ENCODE results near the gene SLC12A4. TPM values are rescaled to one million over a fixed set of nuclear protein-coding genes. Genes with fewer than 3 reads are reported as not detected.
"Not testable (repeated sequence)": the region's sequence is repeated elsewhere in the genome, so short reads cannot be mapped to it uniquely, and the experiment has no call there.

The SLC12A4 gene
- polyA plus RNA-seq, 4 donors: 32.4 to 47.4 (median 40.2) TPM

DNA sequence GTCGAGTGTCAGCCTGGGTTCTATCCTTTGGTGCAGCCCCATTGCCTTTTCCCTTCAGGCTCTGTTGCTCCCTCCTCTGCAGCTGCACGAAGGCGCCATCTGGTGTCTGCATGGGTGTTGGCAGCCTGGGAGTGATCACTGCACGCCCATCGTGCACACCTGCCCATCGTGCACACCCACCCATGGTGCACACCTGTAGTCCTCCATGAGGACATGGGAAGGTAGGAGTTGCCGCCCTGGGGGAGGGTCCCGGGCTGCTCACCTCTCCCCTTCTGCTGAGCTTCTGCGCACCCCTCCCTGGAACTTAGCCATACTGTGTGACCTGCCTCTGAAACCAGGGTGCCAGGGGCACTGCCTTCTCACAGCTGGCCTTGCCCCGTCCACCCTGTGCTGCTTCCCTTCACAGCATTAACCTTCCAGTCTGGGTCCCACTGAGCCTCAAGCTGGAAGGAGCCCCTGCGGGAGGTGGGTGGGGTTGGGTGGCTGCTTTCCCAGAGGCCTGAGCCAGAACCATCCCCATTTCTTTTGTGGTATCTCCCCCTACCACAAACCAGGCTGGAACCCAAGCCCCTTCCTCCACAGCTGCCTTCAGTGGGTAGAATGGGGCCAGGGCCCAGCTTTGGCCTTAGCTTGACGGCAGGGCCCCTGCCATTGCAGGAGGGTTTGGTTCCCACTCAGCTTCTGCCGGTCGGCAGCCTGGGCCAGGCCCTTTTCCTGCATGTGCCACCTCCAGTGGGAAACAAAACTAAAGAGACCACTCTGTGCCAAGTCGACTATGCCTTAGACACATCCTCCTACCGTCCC is 39.7 kb downstream of the SLC12A4 start:
- peak in 1 of 4 donors; percentile 44 for DNase-seq (ENCODE audit: low read depth in 4 of 4, low spot score in 2 of 4)

DNA sequence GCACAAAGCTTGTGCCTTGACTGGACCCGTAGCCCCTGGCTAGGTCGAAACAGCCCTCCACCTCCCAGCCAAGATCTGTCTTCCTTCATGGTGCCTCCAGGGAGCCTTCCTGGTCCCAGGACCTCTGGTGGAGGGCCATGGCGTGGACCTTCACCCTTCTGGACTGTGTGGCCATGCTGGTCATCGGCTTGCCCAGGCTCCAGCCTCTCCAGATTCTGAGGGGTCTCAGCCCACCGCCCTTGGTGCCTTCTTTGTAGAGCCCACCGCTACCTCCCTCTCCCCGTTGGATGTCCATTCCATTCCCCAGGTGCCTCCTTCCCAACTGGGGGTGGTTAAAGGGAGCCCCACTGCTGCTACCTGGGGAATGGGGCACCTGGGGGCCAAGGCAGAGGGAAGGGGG is 40.3 kb downstream of the SLC12A4 start:
- no peak for DNase-seq (ENCODE audit: low read depth in 4 of 4, low spot score in 2 of 4)

DNA sequence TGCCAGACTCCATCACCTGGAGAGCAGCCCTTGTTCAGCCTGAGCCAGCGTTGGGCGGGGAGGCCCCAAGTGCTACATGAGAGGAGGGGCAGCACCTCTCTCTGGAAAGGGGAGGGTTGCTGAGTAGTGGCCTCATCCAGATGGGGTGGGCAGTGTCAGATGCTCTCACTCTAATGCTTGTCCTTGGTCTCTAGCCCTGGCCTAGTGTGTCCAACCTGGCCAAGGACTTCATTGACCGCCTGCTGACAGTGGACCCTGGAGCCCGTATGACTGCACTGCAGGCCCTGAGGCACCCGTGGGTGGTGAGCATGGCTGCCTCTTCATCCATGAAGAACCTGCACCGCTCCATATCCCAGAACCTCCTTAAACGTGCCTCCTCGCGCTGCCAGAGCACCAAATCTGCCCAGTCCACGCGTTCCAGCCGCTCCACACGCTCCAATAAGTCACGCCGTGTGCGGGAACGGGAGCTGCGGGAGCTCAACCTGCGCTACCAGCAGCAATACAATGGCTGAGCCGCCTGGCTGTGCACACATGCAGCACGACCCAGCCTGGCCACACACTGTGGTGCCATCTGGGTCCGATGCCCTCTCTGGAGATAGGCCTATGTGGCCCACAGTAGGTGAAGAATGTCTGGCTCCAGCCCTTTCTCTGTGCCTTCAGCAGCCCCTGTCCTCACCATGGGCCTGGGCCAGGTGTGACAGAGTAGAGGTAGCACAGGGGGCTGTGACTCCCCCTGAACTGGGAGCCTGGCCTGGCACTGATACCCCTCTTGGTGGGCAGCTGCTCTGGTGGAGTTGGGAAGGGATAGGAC is 41.1 kb downstream of the SLC12A4 start:
- DNase-seq (ENCODE audit: low read depth in 4 of 4, low spot score in 2 of 4): no peak

DNA sequence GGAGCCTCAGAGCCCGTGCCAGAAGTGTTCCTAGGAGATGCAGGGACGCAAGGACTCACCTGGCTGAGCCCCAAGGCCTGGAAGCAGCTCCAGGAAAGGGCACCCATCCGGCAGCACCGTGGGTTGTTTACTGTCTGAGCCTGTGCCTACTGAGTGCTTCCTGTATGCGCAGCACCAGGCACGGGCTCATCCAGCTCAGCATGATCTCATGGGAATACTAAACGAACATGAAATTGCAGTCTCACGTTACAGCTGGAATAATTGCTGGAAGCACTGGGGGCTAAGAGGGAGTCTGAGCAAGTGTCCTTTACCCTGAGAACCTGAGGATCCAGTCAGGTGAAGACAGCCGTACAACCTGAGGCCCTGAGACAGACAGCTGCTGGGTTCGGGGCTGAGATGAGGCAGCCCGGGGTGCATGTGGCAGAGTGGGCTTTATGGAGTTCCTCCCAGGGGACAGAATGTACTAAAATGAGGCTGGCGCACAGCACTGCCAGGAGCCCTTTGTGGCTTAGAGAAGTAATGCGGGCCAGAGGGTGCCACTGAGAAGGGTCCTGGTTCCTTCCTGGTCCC is 42.2 kb downstream of the SLC12A4 start:
- no peak for DNase-seq (ENCODE audit: low read depth in 4 of 4, low spot score in 2 of 4)

DNA sequence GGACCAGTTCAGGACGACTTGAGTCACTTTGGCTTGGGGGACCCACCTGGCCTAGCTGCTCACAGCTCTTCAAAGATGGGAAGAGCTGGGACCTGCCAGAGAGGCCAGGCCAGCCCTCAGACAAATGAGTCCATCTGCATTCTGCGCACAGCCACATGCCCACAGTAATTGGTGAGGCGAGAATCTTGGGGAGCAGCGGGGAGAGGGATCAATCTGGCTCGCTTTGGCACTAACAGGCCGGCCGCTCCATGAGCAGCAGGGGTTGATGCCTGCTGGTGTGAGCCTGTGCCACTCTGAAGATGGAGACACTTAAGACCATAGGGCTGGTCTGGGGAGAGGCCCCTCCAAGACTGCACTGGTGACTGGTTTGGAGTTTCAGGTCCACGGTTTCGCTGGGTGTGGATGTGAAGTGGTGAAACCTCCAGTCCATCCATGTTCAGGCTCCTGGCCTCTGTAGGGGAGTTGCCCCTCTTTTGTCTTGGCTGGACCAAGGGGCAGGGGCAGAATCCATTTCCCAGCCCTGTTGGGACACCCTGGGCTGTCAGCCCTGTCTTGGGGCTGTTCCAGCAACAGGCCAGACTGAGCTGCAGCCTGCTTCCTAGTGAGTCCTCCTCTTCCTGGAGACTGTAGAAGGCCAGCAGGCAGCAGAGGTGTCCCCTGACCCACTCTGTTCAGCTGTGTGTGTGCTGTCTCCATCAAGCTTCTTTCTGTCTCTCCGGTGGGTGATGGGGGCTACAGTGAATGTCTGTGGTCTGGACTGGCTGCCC is 44.1 kb downstream of the SLC12A4 start:
- no peak for DNase-seq (ENCODE audit: low read depth in 4 of 4, low spot score in 2 of 4)

DNA sequence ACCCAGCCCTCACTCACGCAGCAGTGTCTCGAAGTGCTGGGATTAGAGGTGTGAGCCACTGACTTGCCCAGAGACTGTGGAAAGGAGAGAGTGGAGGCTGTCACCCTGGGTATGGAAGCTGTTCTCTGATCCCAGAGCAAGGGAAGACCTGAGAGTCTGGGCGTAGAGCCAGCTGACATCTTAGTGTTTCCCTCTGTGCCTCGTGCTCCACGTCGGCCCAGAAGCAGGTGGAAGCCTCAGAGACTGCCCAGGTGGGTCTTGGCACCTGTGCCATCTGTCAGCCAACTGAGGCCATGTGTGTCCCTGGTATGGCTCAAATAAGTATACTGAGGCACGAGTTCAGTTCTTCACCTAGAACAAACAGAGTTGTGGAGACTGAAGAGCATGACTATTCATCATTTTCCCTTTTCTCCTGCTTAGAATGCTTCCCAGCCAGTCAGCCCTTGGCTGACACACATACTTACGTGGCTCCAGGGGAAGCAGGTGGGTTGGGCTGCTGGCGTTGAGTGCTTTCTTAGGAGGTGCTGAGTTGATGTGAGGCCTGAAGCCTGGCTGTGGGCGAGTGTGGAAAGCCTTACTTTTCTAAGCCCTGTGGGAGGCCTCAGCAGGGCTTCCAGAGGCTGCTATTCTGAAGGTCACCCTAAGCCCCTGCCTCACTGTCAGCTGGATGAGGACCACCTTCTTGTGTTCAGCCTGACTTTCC is 44.9 kb downstream of the SLC12A4 start:
- DNase-seq (ENCODE audit: low read depth in 4 of 4, low spot score in 2 of 4): no peak

DNA sequence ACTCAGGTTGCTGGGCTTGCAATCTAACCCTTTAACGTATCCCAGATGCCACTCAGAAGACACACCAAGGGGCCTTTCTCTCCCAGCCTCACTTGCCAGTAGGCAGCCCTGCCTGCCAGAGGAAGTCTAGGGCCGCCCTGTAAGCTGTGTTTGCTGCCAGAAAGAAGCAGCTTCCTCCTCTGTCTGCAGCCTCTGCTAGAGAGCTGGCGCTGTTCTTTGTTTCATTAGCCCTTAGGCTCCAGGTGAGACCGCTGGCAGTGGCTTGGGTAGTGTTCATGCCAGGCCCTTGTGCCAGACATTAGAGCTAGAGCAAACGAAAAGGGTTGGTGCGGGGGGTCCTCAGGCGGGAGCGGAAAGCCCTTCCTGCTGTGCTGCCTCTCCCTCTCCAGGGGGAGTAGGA is 45.7 kb downstream of the SLC12A4 start:
- no peak for DNase-seq (ENCODE audit: low read depth in 4 of 4, low spot score in 2 of 4)

DNA sequence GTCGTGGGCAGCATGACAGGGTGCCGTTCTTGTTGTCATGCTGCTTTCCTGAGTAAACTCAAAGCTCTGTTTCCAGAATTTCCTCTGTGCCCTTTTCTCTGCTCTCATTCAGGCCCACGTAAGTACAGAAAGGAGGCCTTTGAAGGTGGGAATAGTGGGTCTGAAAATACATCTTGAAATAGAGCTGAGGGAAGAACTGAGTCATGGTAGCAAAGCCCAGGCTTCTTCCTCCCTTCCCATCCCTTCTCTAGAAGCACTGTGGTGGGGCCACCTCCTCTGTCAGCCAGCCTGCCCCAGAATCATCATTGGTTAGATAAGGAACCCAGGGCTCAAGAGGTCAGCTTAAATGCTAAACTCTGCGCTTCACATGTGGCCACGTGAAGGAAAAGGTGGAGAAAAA is 46.2 kb downstream of the SLC12A4 start:
- no peak for DNase-seq (ENCODE audit: low read depth in 4 of 4, low spot score in 2 of 4)

DNA sequence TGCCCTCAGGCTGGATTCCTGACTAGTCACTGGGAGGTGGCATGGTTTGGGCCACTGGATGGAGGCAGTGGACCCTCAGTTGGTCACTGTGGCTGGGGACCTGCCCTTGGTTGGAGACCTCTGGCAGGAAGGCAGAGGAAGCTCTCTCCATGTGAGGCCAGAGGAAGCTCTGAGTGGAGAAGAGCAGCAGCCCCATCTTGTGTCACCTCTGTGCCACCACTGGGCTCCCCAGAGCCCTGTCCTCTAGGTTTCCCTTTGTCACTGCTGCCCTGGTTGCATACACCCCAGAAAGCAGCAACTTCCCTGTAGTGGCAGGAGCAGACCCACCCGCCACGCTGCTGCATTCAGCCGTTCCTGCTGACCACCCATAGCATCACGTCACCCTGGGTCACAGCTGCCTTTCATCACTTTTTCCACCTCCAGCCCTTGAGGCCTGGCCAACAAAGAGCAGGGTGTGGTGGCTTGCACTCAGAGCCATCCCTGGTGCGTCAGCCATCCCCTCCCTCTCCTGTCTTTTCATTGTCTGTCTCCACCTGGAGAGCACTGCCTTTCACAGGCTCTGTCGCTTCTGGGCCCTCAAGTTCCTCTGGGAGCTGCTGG is 48.7 kb downstream of the SLC12A4 start:
- DNase-seq (ENCODE audit: low read depth in 4 of 4, low spot score in 2 of 4): no peak

DNA sequence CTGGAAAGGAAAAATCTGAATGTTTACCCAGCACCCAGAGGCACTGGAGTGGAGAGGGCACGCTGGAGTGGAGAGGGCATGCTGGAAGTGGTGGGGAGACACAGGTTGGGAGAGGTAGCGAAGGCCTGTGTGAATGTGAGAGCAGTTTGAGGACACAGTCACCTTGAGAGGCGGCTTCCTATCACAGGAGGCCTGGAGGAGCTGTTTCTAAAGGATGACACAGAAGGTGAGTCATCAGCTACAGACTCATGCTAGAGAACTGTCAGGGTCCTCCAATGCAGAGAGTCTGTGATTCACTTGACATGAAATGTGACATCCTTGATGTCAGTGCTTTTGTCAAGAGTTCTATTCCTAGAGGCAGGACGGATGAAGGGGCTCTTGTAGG is 50.6 kb downstream of the SLC12A4 start:
- no peak for DNase-seq (ENCODE audit: low read depth in 4 of 4, low spot score in 2 of 4)

DNA sequence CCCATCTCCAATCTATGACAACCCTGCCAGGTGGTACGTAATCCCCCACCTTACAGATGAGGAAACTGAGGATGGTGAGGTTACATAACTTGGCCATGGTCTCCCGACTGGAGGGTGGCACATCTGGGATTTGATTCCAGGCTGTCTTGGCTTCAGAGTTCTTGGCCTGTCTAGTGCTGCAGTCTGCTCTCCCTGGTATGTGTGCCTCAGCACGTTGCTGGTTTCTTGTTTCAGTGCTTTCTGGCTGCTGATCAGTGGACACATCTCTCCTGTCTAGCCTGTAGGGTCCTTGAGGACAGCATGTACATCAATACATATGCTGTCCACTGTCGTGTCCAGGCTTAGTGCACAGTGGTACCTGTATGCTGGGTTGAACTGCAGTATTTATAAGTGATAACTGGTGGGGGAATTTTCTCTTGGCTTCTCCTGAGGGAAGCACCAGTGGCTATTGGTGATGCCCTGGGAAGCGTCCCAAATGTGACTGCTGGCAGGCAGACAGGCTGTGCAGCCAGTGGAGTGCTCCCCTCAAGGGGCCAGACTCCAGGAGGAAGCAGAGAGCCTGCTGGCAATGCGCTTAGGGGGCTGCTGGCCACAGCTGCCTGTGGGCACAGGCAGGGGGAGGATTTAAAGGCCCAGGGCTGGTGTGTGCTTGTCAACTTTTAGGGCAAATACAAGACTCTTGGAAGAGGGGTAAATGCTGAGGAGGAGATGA is 51.1 kb downstream of the SLC12A4 start:
- DNase-seq (ENCODE audit: low read depth in 4 of 4, low spot score in 2 of 4): no peak

DNA sequence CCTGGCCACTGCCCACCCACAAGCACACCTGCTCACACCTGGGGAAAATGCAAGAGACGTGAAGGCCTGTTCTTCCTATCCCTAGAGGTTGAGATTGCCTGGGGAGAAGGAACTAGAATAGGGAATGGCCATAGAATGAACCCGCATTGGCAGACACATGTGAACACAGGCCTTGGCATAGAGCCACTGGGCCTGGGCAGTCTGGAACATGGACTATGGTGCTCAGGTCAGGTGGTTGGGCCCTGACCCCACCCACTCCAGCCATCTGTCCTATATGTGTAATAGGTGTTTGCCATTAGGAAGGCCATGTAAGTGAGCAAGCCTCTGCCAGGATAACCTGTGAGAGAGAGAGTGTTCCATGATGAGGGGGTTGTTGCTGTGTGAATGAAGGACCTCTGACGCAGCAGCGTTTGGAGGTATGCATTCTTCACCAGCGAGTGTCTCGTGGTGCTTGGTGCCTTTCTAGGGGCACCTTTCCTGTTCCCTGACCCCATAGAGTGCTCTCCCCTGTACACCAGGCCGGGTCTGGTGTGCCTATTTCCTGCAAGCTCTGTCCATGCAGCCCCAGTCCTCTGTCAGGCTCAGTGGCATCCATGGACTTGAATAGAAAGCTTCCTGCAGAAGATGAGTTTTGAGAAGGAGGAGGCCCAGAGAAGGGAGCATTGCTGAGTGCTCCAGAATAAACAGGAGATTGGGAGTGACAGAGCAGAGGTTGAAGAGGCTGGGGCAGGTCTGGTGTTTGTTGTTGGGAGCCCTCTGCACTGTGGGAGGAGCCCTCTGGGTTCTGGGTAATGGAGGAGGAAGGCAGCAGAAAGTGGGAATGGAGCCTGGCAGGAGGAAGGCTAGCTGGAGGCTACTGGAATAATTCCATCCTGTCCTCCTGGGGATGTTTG is 52.4 kb downstream of the SLC12A4 start:
- no peak for DNase-seq (ENCODE audit: low read depth in 4 of 4, low spot score in 2 of 4)

DNA sequence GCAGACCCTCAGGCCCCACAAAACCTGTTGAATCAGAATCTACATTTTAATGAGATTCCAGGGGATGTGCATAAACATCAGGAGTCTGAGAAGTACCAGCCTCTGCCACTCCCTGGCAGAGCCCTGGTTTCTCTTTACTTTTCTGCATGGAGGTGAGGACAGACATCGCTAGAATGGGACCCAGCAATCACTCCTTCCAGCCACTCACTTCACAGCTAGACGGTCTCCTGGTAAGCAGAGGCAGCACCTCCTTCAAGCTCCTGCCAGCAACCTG is 53.0 kb downstream of the SLC12A4 start:
- not testable (repeated sequence) for DNase-seq (ENCODE audit: low read depth in 4 of 4, low spot score in 2 of 4)

DNA sequence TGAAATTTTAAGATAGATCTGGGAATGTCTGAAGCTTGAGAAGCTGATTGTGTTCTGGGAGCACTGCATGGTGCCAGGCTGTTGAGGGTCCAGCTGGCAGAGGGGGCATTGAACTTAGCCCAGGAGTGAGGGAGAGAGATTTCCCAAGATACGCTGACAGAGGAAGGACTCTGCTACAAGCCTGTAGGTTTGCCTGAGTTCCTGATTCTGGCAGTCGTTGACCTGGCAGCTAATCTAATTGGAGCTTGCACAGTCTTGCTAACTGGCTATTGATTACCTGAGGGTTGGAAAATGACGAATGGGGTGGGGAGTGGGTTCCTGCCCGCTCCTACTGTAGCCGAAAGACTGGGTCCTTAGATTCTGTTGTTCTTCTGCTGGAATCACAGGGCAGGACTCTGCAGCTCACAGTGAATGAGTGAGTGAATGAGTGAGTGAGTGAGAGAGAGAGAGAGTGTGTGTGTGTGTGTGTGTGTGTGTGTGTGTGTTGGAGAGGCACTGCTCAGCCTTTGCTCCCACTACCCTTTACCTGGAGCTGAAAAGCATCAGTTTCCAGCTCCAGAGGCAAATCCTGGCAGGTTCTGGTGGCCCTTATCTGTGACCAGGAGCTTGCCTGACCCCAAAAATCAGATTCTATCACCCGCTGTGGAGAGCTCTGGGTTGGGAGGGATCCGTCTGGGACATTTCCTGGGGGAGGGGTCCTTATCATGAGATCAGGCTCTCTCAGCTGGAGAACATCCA is 53.5 kb downstream of the SLC12A4 start:
- DNase-seq (ENCODE audit: low read depth in 4 of 4, low spot score in 2 of 4): no peak

DNA sequence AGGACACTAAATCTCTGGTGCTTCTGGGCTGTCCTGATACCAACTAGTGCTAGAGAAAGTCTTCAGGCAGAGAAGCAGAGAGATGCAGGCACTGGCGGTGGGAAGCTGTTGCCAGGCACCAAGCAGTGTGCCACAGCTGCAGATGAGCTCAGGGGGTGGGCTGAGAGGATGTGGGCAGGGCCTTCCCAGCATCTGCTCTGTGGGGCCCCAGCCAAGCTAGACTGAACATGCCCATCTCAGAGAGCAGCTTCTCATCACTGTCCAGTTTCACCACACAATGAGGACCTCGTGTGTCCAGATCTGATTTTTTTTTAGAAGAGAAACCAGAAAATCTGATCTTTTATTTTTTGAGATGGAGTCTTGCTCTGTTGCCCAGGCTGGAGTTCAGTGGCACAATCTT is 58.3 kb downstream of the SLC12A4 start:
- DNase-seq (ENCODE audit: low read depth in 4 of 4, low spot score in 2 of 4): no peak

DNA sequence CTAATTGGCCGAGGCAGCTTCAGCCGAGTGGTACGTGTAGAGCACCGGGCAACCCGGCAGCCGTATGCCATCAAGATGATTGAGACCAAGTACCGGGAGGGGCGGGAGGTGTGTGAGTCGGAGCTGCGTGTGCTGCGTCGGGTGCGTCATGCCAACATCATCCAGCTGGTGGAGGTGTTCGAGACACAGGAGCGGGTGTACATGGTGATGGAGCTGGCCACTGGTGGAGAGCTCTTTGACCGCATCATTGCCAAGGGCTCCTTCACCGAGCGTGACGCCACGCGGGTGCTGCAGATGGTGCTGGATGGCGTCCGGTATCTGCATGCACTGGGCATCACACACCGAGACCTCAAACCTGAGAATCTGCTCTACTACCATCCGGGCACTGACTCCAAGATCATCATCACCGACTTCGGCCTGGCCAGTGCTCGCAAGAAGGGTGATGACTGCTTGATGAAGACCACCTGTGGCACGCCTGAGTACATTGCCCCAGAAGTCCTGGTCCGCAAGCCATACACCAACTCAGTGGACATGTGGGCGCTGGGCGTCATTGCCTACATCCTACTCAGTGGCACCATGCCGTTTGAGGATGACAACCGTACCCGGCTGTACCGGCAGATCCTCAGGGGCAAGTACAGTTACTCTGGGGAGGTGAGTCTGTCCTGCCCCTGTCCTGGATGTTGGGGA is 59.2 kb downstream of the SLC12A4 start:
- DNase-seq (ENCODE audit: low read depth in 4 of 4, low spot score in 2 of 4): no peak
